GM12892 (cell line): Measurements from ENCODE around the gene SLC12A4.

ENCODE experiments used
- DNase-seq: peaks from one replicate; pipeline ENCODE4 v3.0.0; 2011; ENCODE audit not compliant: insufficient read length
- FAIRE-seq: peaks from 2 replicates; lab custom pipeline; 2011; peaks lifted over from hg19 to GRCh38; lab: Jason Lieb, UNC
- POLR2A ChIP-seq: IDR thresholded peaks from 2 replicates; pipeline ENCODE4 v1.6.1; 2011; ENCODE audit warnings: low read depth, low read length, control low read depth
- POLR2AphosphoS5 ChIP-seq: IDR thresholded peaks from 2 replicates; pipeline ENCODE4 v1.6.1; 2011; ENCODE audit warnings: low read depth, low read length, control low read depth
- TAF1 ChIP-seq: IDR thresholded peaks from 2 replicates; pipeline ENCODE4 v1.6.1; 2011; ENCODE audit warnings: low read depth, mild to moderate bottlenecking, control low read depth, low read length, borderline replicate concordance

The SLC12A4 gene

DNA sequence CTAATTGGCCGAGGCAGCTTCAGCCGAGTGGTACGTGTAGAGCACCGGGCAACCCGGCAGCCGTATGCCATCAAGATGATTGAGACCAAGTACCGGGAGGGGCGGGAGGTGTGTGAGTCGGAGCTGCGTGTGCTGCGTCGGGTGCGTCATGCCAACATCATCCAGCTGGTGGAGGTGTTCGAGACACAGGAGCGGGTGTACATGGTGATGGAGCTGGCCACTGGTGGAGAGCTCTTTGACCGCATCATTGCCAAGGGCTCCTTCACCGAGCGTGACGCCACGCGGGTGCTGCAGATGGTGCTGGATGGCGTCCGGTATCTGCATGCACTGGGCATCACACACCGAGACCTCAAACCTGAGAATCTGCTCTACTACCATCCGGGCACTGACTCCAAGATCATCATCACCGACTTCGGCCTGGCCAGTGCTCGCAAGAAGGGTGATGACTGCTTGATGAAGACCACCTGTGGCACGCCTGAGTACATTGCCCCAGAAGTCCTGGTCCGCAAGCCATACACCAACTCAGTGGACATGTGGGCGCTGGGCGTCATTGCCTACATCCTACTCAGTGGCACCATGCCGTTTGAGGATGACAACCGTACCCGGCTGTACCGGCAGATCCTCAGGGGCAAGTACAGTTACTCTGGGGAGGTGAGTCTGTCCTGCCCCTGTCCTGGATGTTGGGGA, 59.2 kb downstream of the SLC12A4 start:
- DNase-seq (no peak), FAIRE-seq (no peak)
- TF ChIP-seq TAF1 (no peak), POLR2AphosphoS5 (no peak), POLR2A (no peak)

DNA sequence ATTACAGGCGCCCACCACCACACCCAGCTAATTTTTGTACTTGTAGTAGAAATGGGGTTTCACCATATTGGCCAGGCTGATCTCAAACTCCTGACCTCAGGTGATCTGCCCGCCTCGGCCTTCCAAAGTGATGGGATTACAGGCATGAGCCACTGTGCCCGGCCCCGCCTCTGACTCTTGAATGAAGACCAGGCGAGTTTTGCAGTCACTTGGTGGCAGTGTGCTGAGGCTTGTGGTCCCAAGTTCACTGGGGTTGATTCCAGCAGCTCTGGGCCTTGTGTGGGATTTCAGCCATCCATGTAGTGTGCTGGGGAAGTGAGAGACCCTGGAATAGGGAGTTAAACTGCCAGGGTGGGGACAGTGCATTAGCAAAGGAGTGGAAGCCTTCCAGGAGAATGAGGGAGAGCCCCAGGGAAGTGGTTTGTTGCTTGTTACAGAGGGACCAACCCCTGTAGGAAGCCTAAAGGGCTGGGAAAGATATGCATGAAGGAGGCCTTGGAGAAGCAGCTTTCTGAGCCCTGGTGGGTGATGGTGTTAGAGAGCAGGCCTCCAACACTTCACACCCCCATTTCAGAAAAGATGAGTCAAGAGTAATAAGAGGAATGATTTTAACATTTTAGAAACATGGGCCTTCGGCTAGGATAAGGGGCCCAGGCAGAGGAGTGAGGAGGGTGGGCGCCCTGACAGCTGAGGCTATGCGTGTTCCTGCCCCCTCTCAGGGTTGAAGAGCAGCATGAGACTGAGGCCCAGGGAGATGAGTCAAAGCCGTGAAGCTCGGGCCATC, 60.8 kb downstream of the SLC12A4 start:
- TF ChIP-seq POLR2A: no peak
- no peak for TF ChIP-seq TAF1
- no peak for TF ChIP-seq POLR2AphosphoS5
- FAIRE-seq (no peak), DNase-seq (no peak)

DNA sequence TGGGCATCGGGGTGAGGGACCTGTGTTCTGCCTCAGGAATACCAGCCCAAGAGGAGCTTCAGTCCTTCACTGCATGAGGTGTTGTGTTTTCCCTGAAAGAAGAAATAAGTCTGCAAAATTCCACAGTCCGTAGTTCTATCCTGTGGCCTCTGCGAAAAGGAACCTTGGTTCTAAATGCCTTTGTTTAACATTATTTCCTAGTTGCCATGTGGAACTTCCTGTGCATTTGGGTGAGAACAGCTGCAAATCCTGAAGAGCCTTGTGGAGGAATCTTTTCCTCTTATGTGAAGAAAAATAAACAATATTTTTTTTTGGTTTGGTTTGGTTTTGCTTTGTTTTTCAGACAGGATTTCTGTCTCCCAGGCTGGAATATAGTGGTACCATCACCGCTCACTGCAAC, 65.6 kb downstream of the SLC12A4 start:
- DNase-seq (no peak), FAIRE-seq (no peak)

DNA sequence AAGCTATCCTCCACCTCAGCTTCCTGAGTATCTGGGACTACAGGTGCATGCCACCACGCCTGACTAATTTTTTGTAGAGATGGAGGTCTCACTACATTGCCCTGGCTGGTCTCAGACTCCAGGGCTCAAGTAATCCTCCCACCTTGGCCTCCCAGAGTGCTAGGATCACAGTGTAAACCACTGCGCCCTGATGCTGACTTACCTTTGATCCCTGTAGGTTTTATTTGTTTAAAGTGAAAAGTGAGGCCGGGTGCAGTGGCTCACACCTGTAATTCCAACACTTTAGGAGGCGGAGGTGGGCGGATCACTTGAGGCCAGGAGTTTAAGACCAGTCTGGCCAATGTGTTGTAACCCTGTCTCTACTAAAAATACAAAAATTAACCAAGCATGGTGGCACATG, 66.7 kb downstream of the SLC12A4 start:
- DNase-seq (no peak), FAIRE-seq (no peak)
- TF ChIP-seq TAF1 (no peak), POLR2A (no peak), POLR2AphosphoS5 (no peak)

More for the DNA sequence above, 65.6 kb downstream of the SLC12A4 start:
- TF ChIP-seq TAF1: no peak
- TF ChIP-seq POLR2A: no peak
- no peak for TF ChIP-seq POLR2AphosphoS5

DNA sequence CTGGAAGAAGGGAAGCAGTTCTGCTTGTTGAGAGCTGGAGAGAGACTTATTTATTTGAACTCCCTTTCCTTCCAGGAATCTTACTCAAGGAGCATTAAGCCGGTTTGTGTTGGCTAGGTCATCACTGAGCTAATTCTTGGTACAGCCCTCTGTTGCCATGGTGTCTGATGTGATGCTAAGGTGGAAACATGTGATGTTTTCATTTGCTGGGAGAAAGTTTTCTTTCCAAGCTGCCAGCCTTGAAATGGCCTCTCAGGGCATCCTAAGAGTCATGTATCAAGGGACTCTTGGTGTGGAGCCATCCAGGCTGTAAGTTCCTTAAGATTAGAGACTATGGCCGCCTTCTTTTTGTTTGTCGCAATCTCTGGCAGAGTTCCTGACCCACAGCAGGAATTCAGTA, 71.2 kb downstream of the SLC12A4 start:
- TF ChIP-seq POLR2AphosphoS5 (no peak), POLR2A (no peak), TAF1 (no peak)
- DNase-seq (no peak), FAIRE-seq (no peak)

DNA sequence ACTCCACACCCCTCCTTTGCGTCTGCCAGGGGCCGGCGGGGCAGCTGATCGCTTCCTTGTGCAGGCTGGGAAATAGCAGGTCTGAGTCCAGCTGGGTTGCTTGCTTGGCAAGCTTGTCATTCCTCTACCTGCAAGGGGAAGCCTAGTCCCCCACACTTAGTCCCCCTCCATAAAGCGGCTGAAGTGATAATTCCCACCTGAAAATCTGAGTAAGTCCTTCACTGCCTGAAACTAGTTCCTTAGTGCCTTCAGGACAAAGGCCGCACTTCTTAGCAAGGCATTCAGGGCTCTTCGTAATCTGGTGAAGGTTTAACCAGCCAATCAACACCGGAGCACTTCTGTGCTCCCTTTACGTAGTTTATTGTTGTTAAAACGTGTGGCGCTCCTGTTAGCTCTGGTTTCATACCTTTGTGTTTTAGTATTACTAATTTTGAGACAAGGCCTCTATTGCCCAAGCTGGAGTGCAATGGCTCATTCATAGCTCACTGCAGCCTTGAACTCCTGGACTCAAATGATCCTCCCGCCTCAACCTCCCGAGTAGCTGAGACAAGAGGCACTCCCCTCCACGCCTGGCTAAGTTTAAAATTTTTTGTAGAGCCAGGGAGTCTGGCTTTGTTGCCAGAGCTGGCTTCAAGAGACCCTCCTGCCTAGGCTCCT, 74.6 kb downstream of the SLC12A4 start:
- TF ChIP-seq TAF1: no peak
- TF ChIP-seq POLR2A: no peak
- TF ChIP-seq POLR2AphosphoS5: no peak
- DNase-seq (no peak), FAIRE-seq (no peak)
